K562 treated with DMSO at 1 percent for 4 hours (cell line): ENCODE results near the gene TTI1. TPM values are rescaled to one million over a fixed set of nuclear protein-coding genes. Genes with fewer than 3 reads are reported as not detected.

Source experiments
- total RNA-seq: library from RNA; unstranded; fragments of 300-600 nt; gene quantifications from 2 replicates; pipeline ENCODE4 v1.2.3, GENCODE V29; 2022; ENCODE audit not compliant: insufficient read depth

Gene TTI1
- total RNA-seq, result 20.5 and 21.8 TPM in 2 replicates

GRCh38 chr20:38033330-38034107, at the start of gene TTI1, which contains the start of gene RPRD1B:
TTI1 (minus strand) TSS chr20:38033456; CDS start chr20:38013816, 19,640 bp downstream.
RPRD1B (plus strand) TSS chr20:38033746; CDS start chr20:38033948, 202 bp downstream.

Other genes with a start within 250 kb of the TTI1 start
- not detected in 2 replicates for gene VSTM2L, start 130.3 kb downstream of the TTI1 start, total RNA-seq
- 12.8 and 16.1 TPM in 2 replicates for gene RPRD1B, start 290 bp upstream of the TTI1 start, total RNA-seq
- gene TGM2, start 131.8 kb upstream of the TTI1 start, total RNA-seq, result 92.6 and 94.8 TPM in 2 replicates
- gene KIAA1755, start 227.3 kb upstream of the TTI1 start, total RNA-seq, result not detected in 2 replicates